Measurements from ENCODE around the gene PRRG2.

- TF ChIP-seq RAD21 (CRISPR knock-in tag; IDR thresholded peaks at IDR 0.05) (no peak), CTCF (CRISPR knock-in tag; IDR thresholded peaks at IDR 0.05) (no peak), HIVEP1 (CRISPR knock-in tag; IDR thresholded peaks at IDR 0.05) (peak; percentile 79; the same call in 1 of the 2 replicates), RCOR2 (CRISPR knock-in tag; IDR thresholded peaks at IDR 0.05) (no peak), EZH2 (conservative IDR thresholded peaks at IDR 0.05; ENCODE audit: low read depth, low read length) (no peak), MXD1 (CRISPR knock-in tag; IDR thresholded peaks at IDR 0.05) (no peak), YY1 (IDR thresholded peaks at IDR 0.05; ENCODE audit: insufficient read depth, insufficient replicate concordance, low read depth, low read length) (no peak), RXRA (CRISPR knock-in tag; IDR thresholded peaks at IDR 0.05) (peak; percentile 92), ATRX (CRISPR knock-in tag; IDR thresholded peaks at IDR 0.05; ENCODE audit: borderline replicate concordance) (no peak), ZFAT (CRISPR knock-in tag; conservative IDR thresholded peaks at IDR 0.05) (no peak), POLR2AphosphoS5 (IDR thresholded peaks at IDR 0.05; ENCODE audit: low read depth, low read length) (peak; percentile 86), ARID2 (CRISPR knock-in tag; IDR thresholded peaks at IDR 0.05; ENCODE audit: borderline replicate concordance) (no peak), NFIB (CRISPR knock-in tag; IDR thresholded peaks at IDR 0.05; ENCODE audit: borderline replicate concordance) (no peak), THYN1 (CRISPR knock-in tag; IDR thresholded peaks at IDR 0.05; ENCODE audit: borderline replicate concordance, low read depth) (no peak)
Observed at GRCh38 chr19:49640113-49640898, 59.2 kb downstream of the PRRG2 start, which contains the start of gene RRAS.

Data from HepG2 (cell line).